ENCODE results near the gene C10orf71. TPM values are rescaled to one million over a fixed set of nuclear protein-coding genes. Genes with fewer than 3 reads are reported as not detected.

C10orf71 gene, protein sequence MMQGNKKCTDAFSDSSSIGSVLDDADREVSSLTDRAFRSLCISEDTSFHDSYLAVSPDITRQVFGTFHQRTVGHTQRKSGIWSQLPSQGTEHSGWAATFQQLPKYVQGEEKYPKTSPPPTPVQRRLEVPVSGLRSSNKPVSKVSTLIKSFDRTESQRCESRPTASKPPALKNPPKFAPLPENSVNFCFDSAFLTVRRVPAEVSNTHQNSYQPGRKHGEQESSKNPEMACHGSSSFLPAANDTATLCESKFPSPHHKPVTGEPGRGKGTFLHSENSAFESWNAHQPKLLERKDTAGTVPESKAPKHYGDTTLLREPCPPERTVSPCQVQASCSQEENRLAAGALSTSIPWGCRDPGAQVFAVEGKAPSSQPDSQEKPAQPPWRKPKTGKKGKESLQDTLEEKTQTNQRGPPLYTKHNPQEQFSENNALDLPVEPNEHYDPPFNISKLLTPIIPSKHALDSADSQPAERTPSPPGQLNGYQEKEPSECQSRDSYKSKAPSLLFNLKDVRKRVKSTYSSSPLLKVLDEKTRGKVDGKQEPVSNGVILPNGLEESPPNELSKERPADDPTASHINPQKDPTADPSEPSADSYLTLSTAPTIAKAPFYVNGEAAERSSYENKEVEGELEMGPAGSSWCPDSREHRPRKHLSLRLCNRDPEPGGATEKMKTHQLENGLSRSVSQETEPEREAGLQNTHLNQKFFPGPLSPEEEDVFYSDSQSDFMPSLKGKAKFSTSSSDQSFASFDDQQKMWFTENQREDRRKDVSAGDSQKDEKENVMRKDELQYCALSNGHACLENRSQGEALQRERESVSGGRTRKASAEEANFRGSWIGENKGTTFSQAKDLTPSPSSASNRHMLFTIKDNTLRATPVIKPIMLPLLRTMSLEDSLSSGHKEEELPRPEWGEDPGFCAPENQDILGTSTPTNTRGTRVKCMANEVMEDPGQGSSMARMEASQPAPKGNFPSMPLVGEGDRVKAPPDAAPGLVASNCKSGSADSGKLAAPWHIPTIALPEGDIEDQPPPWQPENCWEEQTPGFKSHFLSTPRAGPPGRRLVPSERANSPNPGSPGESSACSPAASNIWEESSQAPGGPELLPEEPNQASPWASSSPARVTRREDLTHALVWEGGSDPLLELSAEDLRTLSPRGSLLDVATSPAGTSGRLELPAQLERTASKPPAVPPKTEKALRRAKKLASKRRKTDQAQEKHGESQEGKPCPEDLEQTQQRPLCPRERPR (N-terminal part only)
- not detected for total RNA-seq

- H3K4me1 ChIP-seq (ENCODE audit: insufficient read depth, low read length), result peaks cover 4% of the 10 kb centered on the region
- H3K9me3 ChIP-seq (ENCODE audit: low read depth, low read length), result no peaks in the 10 kb centered on the region
- no peak within 1 kb of the TSS for H3K4me3 ChIP-seq (ENCODE audit: low read length)
- no peaks in the 10 kb centered on the region for H3K27me3 ChIP-seq (ENCODE audit: insufficient read depth, low read length)
These were observed at the start of gene C10orf71 for GRCh38 chr10:49298983-49299815. TSS of gene C10orf71 (plus strand) at chr10:49299170. CDS start at chr10:49322546, 23,376 bp downstream.

- no peaks in the 10 kb centered on the region for H3K9me3 ChIP-seq (ENCODE audit: low read depth, low read length)
- no peaks in the 10 kb centered on the region for H3K27me3 ChIP-seq (ENCODE audit: insufficient read depth, low read length)
- no peak overlapping the region for H3K4me3 ChIP-seq (ENCODE audit: low read length)
- H3K4me1 ChIP-seq (ENCODE audit: insufficient read depth, low read length), result peaks cover 38% of the 10 kb centered on the region
These were observed 46.5 kb upstream of the C10orf71 start for GRCh38 chr10:49252313-49253034.

DNA sequence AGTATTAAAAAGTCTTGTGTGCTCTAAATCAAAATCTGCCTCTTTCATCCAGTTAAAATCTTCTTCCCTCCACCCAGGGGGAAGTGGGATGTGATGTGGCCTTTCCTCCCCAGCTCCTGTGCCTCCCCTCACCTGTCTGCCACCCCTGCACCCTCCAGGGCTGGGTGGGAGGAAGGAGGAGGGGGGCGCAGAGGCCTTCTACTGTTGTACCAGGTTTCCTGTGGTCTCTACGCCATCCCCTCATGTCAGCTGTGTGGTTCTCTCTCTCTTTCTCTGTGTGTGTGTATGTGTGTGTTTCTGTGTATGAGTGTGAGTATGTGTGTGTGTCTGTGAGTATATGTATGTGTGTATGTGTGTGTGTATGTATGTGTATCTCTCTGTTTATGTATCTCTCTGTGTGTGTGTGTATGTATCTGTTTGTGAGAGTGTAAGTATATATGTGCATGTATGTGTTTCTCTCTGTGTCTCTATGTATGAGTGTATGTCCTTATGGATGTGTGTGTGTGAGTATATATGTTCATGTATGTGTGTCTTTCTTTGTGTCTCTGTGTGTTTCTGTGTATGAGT is 45.5 kb upstream of the C10orf71 start:
- H3K4me1 ChIP-seq (ENCODE audit: insufficient read depth, low read length), result peaks cover 42% of the 10 kb centered on the region
- H3K4me3 ChIP-seq (ENCODE audit: low read length), result no peak overlapping the region
- H3K9me3 ChIP-seq (ENCODE audit: low read depth, low read length), result no peaks in the 10 kb centered on the region
- no peaks in the 10 kb centered on the region for H3K27me3 ChIP-seq (ENCODE audit: insufficient read depth, low read length)

DNA sequence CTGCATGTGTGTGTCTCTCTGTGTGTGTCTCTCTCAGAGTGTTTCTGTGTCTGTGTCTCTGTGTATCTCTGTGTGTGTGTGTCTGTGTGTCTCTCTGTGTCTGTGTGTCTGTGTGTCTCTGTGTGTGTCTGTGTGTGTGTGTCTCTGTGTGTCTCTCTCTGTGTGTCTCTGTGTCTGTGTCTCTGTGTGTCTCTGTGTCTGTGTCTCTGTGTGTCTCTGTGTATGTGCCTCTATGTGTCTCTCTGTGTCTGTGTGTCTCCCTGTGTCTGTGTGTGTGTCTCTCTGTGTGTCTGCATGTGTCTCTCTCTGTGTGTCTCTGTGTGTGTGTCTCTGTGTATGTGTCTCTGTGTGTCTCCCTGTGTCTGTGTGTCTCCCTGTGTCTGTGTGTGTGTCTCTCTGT is 44.8 kb upstream of the C10orf71 start:
- H3K4me3 ChIP-seq (ENCODE audit: low read length), result no peak overlapping the region
- peaks cover 42% of the 10 kb centered on the region for H3K4me1 ChIP-seq (ENCODE audit: insufficient read depth, low read length)
- H3K27me3 ChIP-seq (ENCODE audit: insufficient read depth, low read length), result no peaks in the 10 kb centered on the region

DNA sequence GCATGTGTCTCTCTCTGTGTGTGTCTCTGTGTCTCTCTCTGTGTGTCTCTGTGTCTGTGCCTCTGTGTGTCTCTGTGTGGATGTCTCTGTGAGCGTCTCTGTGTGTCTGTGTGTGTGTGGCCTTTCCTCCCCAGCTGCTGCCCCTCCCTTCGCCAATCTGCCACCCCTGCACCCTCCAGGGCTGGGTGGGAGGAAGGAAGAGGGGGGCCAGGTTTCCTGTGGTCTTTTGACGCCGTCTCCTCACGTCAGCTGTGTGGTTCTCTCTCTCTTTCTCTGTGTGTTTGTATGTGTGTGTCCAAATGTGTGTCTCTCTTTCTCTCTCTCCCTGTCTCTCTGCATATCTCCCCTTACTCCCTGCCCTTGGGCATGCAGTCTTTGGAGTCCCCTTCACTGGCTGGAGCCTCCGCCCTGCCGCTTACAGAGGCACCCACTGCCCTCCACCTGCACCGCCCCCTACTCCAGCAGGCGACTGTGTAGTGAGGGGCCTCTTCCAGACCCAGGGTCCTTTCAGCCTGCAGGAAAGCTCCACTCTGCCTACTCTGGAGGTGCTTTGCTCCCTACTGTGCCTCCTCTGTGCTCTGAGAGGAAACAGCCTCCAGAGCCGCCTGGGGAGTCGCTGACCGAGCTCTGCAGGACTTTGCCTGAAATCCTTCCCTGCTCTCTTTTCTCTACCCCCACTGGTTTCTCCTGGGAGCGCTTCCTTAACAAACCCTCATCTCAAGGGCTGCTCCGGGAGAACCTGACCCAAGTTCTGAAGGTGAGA is 44.2 kb upstream of the C10orf71 start:
- H3K9me3 ChIP-seq (ENCODE audit: low read depth, low read length), result no peaks in the 10 kb centered on the region
- H3K4me1 ChIP-seq (ENCODE audit: insufficient read depth, low read length), result peaks cover 42% of the 10 kb centered on the region
- no peaks in the 10 kb centered on the region for H3K27me3 ChIP-seq (ENCODE audit: insufficient read depth, low read length)
- H3K4me3 ChIP-seq (ENCODE audit: low read length), result no peak overlapping the region

More for the DNA sequence above, 44.8 kb upstream of the C10orf71 start:
- no peaks in the 10 kb centered on the region for H3K9me3 ChIP-seq (ENCODE audit: low read depth, low read length)

DNA sequence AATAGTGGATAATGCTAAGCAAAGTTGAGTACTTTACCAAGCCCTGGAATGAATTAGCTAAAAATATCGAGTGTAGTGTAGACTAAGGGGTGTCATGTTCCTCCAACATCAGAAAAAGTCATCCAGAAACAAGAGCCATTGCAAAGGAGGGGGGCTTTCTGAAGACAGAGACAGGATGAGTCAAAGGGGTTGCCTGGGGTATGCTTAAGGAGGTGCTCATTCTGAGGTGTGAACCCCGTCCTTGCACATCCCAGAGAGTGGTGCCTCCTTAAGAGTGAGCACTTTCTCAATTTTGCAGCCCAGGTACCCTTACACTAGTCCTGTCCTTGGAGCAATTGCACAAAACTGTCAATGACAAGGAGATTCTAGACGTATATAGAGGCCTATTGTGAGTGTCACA is 43.1 kb upstream of the C10orf71 start:
- peaks cover 42% of the 10 kb centered on the region for H3K4me1 ChIP-seq (ENCODE audit: insufficient read depth, low read length)
- no peaks in the 10 kb centered on the region for H3K27me3 ChIP-seq (ENCODE audit: insufficient read depth, low read length)
- H3K4me3 ChIP-seq (ENCODE audit: low read length), result no peak overlapping the region
- H3K9me3 ChIP-seq (ENCODE audit: low read depth, low read length), result no peaks in the 10 kb centered on the region

DNA sequence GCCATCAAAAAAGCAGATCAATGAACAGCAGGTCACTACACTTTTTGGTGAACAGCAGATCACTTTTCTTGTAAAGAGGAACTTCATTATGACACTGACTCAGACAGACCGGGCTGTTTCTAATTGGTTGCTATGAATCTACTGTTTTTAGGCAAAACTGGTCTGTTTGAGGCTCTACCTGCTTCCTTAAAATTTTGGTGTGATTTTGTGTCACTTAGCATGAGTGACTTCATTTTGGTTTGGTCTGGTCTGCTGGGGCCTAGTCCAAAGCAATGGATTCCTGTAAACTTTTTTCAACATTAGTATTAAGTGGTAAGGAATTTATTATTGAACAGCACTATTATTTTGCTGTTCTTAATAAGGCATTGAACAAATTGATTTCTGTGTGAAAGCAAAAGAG is 41.8 kb upstream of the C10orf71 start:
- Histone ChIP-seq H3K9me3 (ENCODE audit: low read depth, low read length) (no peaks in the 10 kb centered on the region), H3K4me1 (ENCODE audit: insufficient read depth, low read length) (peaks cover 42% of the 10 kb centered on the region), H3K4me3 (ENCODE audit: low read length) (no peak overlapping the region), H3K27me3 (ENCODE audit: insufficient read depth, low read length) (no peaks in the 10 kb centered on the region)

GRCh38 chr10:49257626-49258349 is 41.2 kb upstream of the C10orf71 start:
- no peak overlapping the region for H3K4me3 ChIP-seq (ENCODE audit: low read length)
- H3K27me3 ChIP-seq (ENCODE audit: insufficient read depth, low read length), result no peaks in the 10 kb centered on the region
- H3K4me1 ChIP-seq (ENCODE audit: insufficient read depth, low read length), result peaks cover 42% of the 10 kb centered on the region
- no peaks in the 10 kb centered on the region for H3K9me3 ChIP-seq (ENCODE audit: low read depth, low read length)

- Histone ChIP-seq H3K4me1 (ENCODE audit: insufficient read depth, low read length) (peaks cover 41% of the 10 kb centered on the region), H3K4me3 (ENCODE audit: low read length) (no peak overlapping the region), H3K9me3 (ENCODE audit: low read depth, low read length) (no peaks in the 10 kb centered on the region), H3K27me3 (ENCODE audit: insufficient read depth, low read length) (no peaks in the 10 kb centered on the region)
These were observed 40.7 kb upstream of the C10orf71 start for GRCh38 chr10:49258350-49258683.

DNA sequence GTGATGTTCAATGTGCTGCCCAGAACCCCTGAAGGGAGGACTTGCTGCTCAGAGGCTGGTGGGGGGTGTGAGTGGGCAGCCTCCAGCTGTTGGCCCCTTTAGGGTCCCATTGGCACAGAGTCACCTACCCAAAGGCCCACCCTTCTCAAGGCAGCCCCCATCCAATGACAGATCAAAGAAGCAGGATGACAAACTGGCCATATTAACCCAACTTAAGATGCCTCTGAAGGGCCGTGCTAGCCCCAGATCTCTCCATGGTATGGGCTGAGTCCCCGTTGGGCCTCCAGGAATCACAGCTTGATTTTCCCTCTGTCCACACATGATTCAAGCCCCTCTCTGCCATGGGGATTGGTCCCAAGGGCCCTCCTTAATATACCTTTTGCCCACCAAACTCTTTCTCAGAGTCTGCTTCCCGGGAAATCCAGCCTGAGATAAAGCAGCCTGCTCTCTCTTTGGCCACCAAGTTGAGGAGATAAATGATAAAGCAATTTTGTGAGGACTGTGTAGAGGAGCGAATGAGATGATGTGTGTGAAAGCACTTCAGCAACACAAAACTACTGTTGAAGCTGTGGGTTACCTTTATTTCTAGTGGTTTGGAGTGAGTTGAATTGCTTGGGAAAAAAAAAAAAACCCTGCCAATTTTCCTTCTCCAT is 38.2 kb upstream of the C10orf71 start:
- Histone ChIP-seq H3K9me3 (ENCODE audit: low read depth, low read length) (peaks cover 9% of the 10 kb centered on the region), H3K4me1 (ENCODE audit: insufficient read depth, low read length) (peaks cover 20% of the 10 kb centered on the region), H3K4me3 (ENCODE audit: low read length) (no peak overlapping the region), H3K27me3 (ENCODE audit: insufficient read depth, low read length) (no peaks in the 10 kb centered on the region)

DNA sequence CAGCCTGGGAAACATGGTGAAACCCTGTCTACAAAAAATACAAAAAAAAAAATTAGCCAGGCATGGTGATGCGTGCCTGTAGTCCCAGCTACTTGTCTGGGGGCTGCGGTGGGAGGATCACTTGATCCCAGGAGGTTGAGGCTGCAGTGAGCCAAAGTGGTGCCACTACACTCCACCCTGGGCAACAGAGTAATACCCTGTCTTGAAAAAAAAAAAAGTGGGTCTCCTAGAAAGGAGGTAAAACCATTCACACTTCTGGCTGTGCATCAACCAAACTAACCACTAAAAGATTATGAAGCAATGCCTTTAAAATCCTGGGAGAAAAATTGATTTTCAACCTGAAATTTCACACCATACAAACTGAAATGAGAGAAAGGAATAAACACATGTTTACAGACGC is 35.4 kb upstream of the C10orf71 start:
- Histone ChIP-seq H3K4me3 (ENCODE audit: low read length) (no peak overlapping the region), H3K4me1 (ENCODE audit: insufficient read depth, low read length) (no peaks in the 10 kb centered on the region), H3K9me3 (ENCODE audit: low read depth, low read length) (peaks cover 18% of the 10 kb centered on the region), H3K27me3 (ENCODE audit: insufficient read depth, low read length) (no peaks in the 10 kb centered on the region)

DNA sequence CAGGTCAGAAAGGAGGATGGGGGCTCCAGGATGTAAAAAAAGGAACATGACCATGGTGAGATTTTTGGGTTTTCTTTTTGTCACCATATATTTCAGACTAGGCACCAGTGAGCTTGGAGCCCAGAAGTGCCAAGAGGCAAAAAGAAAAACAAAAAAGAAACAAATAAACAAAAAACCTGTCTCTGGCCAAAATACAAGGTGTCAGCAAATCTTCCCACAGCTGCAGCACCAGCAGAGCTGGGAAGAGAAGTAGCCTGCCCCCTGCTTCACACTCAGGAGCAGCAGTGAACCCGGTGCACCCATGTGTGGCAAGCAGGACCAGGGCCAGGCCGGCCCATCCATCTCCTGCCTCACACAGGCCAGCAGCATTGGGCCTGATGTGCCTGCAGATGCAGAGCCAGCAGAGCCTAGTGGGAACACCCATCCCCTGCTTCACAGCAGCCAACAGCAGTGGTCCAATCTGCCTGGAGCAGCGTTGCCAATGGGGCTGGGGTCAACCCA is 34.7 kb upstream of the C10orf71 start:
- no peak overlapping the region for H3K4me3 ChIP-seq (ENCODE audit: low read length)
- no peaks in the 10 kb centered on the region for H3K4me1 ChIP-seq (ENCODE audit: insufficient read depth, low read length)
- H3K9me3 ChIP-seq (ENCODE audit: low read depth, low read length), result peaks cover 18% of the 10 kb centered on the region
- H3K27me3 ChIP-seq (ENCODE audit: insufficient read depth, low read length), result no peaks in the 10 kb centered on the region

All from mononuclear cell (primary cell).